ENCODE results near the gene SLC39A8. TPM values are rescaled to one million over a fixed set of nuclear protein-coding genes. Genes with fewer than 3 reads are reported as not detected.

Gene SLC39A8
- total and polyA plus RNA-seq, 12 donors: 2.0 to 24.2 (median 8.2) TPM

DNA sequence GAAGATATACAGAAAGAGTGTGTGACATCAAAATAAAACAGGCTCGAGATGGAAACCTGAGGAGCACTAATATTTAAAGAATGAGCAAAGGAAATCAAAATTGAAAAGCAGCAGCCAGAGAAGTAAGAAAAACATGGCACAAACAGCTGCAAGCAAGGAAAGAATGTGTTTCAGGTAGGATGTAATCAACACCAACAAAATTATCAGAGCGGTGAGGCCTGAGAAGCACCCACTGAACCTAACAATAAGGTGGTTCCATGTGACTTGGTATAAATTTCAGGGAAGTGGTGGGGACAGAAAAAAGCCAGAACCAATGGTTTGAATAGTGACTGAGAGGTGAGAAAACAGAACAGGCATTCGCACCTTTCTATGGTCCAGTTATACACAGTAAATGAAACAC lies 11.5 kb downstream of the SLC39A8 start:
- no peaks in the 10 kb centered on the region for H3K27me3 ChIP-seq
- no peaks in the 10 kb centered on the region for H3K4me1 ChIP-seq (replicated peaks in 1 of 2)
- DNase-seq: no peak
- intact Hi-C loops (cut with DNase I): no loop called here
- no peaks in the 10 kb centered on the region for H3K36me3 ChIP-seq (replicated peaks in 1 of 2)
- TF ChIP-seq, protein P1, sequence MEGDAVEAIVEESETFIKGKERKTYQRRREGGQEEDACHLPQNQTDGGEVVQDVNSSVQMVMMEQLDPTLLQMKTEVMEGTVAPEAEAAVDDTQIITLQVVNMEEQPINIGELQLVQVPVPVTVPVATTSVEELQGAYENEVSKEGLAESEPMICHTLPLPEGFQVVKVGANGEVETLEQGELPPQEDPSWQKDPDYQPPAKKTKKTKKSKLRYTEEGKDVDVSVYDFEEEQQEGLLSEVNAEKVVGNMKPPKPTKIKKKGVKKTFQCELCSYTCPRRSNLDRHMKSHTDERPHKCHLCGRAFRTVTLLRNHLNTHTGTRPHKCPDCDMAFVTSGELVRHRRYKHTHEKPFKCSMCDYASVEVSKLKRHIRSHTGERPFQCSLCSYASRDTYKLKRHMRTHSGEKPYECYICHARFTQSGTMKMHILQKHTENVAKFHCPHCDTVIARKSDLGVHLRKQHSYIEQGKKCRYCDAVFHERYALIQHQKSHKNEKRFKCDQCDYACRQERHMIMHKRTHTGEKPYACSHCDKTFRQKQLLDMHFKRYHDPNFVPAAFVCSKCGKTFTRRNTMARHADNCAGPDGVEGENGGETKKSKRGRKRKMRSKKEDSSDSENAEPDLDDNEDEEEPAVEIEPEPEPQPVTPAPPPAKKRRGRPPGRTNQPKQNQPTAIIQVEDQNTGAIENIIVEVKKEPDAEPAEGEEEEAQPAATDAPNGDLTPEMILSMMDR (IDR thresholded peaks at IDR 0.05): no peak
- TF ChIP-seq POLR2A (IDR thresholded peaks at IDR 0.05): no peak
- H3K4me3 ChIP-seq: no peak overlapping the region
- H3K9me3 ChIP-seq (replicated peaks in 1 of 3): no peaks in the 10 kb centered on the region
- 88 to 99% (median 93%) methylated on average over 3 of the region's 3 CpGs for WGBS, 4 donors
- H3K27ac ChIP-seq: no peak overlapping the region

DNA sequence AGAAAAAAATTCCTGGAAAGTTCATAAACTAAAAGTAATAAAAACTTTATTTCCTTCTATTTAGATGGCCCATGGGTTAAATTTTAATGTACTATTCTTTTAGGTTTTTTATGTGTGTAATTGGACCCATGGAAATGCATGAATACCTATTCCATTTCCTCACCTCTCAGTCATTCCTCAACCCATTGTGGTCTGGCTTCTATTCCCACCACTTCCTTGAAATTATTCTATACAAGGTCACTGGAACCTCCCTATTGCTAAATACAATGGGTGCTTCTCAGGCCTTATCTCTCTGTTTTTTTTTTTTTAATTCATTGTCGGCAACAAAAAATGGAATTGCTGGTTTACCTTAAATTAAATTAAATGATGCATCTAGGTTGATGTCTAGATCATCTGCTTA lies 17.2 kb downstream of the SLC39A8 start:
- no peaks in the 10 kb centered on the region for H3K9me3 ChIP-seq (replicated peaks in 1 of 3)
- TF ChIP-seq, protein P1 (IDR thresholded peaks at IDR 0.05): no peak
- TF ChIP-seq POLR2A (IDR thresholded peaks at IDR 0.05): no peak
- H3K4me1 ChIP-seq (replicated peaks in 1 of 2): no peaks in the 10 kb centered on the region
- 74 to 81% (median 80%) methylated on average over 1 of the region's 1 CpG for WGBS, 4 donors
- H3K36me3 ChIP-seq (replicated peaks in 1 of 2): no peaks in the 10 kb centered on the region
- H3K27me3 ChIP-seq: no peaks in the 10 kb centered on the region
- H3K27ac ChIP-seq: no peak overlapping the region
- DNase-seq: no peak
- intact Hi-C loops (cut with DNase I): no loop called here
- H3K4me3 ChIP-seq: no peak overlapping the region

DNA sequence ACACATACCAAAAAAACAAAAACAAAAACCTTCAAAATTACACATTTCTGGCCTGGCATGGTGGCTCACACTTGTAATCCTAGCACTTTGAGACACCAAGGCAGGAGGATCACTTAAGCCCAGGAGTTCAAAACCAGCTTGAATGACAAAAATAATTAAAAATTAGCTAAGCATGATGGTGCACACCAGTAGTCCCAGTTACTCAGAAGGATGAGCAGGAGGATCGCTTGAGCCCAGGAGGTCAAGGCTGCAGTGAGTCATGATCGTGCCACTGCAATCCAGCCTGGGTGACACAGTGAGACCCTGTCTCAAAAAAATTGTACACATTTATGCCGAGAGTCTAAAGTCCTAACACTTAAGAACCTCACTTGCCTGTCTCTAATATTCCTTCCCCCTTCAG lies 18.3 kb downstream of the SLC39A8 start:
- Histone ChIP-seq H3K27me3 (no peaks in the 10 kb centered on the region), H3K27ac (no peak overlapping the region), H3K4me3 (no peak overlapping the region), H3K9me3 (replicated peaks in 1 of 3) (no peaks in the 10 kb centered on the region), H3K4me1 (replicated peaks in 1 of 2) (no peaks in the 10 kb centered on the region), H3K36me3 (replicated peaks in 1 of 2) (no peaks in the 10 kb centered on the region)
- no peak for TF ChIP-seq POLR2A (IDR thresholded peaks at IDR 0.05)
- TF ChIP-seq, protein P1 (IDR thresholded peaks at IDR 0.05): no peak
- WGBS, 4 donors: 43 to 58% (median 55%) methylated on average over 3 of the region's 3 CpGs
- no peak for DNase-seq
- intact Hi-C loops (cut with DNase I): no loop called here

DNA sequence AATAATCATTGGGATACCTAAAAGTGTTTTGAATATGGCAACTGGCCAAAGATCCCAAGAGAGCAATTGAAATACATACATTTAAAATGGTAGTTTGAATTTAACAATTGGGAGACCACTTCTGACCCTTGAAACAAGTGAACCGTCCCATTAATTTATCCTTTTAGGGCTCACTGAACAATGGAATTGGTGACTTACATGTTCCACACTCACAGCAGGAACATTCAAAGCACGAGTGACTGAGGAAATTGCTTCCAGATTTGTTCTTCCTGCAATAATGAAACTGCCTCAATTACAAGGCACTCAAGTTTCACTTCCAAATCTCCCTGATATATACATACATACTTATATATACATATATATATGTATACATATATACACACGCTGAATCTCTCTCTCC lies 20.6 kb downstream of the SLC39A8 start:
- no peak for DNase-seq
- Histone ChIP-seq H3K27me3 (no peaks in the 10 kb centered on the region), H3K27ac (no peak overlapping the region), H3K4me1 (replicated peaks in 1 of 2) (no peaks in the 10 kb centered on the region), H3K4me3 (no peak overlapping the region), H3K9me3 (replicated peaks in 1 of 3) (no peaks in the 10 kb centered on the region), H3K36me3 (replicated peaks in 1 of 2) (no peaks in the 10 kb centered on the region)
- intact Hi-C loops (cut with DNase I): no loop called here
- no peak for TF ChIP-seq POLR2A (IDR thresholded peaks at IDR 0.05)
- TF ChIP-seq, protein P1 (IDR thresholded peaks at IDR 0.05): no peak
- 61 to 77% (median 75%) methylated on average over 3 of the region's 3 CpGs for WGBS, 4 donors

Data from adrenal gland (tissue), 12 donors.